G401.6 (cell line): ENCODE measurements around the gene RPH3AL.
"Not testable (repeated sequence)": the region's sequence is repeated elsewhere in the genome, so short reads cannot be mapped to it uniquely, and the experiment has no call there.

ENCODE experiments used
- FAIRE-seq: peaks from 2 replicates; lab custom pipeline; 2012; peaks lifted over from hg19 to GRCh38; lab: Jason Lieb, UNC

Gene RPH3AL

GRCh38 chr17:178292-179065 is 174.1 kb downstream of the RPH3AL start:
- FAIRE-seq = no peak

GRCh38 chr17:177762-178161 is 174.8 kb downstream of the RPH3AL start:
- FAIRE-seq = no peak

- FAIRE-seq = no peak
These were observed 175.5 kb downstream of the RPH3AL start for GRCh38 chr17:177155-177554.

GRCh38 chr17:173166-173911 is 179.3 kb downstream of the RPH3AL start:
- FAIRE-seq = no peak

GRCh38 chr17:172401-172800 is 180.2 kb downstream of the RPH3AL start:
- no peak for FAIRE-seq

- FAIRE-seq = no peak
These were observed 180.7 kb downstream of the RPH3AL start for GRCh38 chr17:171871-172270.

GRCh38 chr17:170130-170670 is 182.4 kb downstream of the RPH3AL start:
- no peak for FAIRE-seq

- not testable (repeated sequence) for FAIRE-seq
These were observed 184.0 kb downstream of the RPH3AL start for GRCh38 chr17:168614-169013.

- FAIRE-seq = no peak
These were observed 186.7 kb downstream of the RPH3AL start for GRCh38 chr17:165939-166338.

GRCh38 chr17:164303-165235 is 188.0 kb downstream of the RPH3AL start:
- no peak for FAIRE-seq

- FAIRE-seq = no peak
These were observed 189.0 kb downstream of the RPH3AL start for GRCh38 chr17:163514-164098.

- FAIRE-seq = no peak
These were observed 189.9 kb downstream of the RPH3AL start for GRCh38 chr17:162689-163088.
